T-helper 1 cell treated with Interleukin-12 subunit alpha and Interleukin-12 subunit beta and Interleukin-4 antibody, amounts not matched to agents 30 ng/mL and 1 ng/mL, for 36 hours (primary cell): ENCODE results near the gene ANKRD11. TPM values are rescaled to one million over a fixed set of nuclear protein-coding genes. Genes with fewer than 3 reads are reported as not detected.

Experiments
- intact Hi-C: fragments of 100-400 bp; cut with micrococcal nuclease; formaldehyde crosslinking; loops from one replicate; pipeline ENCODE4 v1.15.1; 2024
- total RNA-seq: library from RNA; stranded (reverse); gene quantifications from 2 replicates; pipeline ENCODE4 v1.2.3, GENCODE V29; 2022

The ANKRD11 gene
- total RNA-seq, 1 donor from 2014 or later = 192 TPM

DNA sequence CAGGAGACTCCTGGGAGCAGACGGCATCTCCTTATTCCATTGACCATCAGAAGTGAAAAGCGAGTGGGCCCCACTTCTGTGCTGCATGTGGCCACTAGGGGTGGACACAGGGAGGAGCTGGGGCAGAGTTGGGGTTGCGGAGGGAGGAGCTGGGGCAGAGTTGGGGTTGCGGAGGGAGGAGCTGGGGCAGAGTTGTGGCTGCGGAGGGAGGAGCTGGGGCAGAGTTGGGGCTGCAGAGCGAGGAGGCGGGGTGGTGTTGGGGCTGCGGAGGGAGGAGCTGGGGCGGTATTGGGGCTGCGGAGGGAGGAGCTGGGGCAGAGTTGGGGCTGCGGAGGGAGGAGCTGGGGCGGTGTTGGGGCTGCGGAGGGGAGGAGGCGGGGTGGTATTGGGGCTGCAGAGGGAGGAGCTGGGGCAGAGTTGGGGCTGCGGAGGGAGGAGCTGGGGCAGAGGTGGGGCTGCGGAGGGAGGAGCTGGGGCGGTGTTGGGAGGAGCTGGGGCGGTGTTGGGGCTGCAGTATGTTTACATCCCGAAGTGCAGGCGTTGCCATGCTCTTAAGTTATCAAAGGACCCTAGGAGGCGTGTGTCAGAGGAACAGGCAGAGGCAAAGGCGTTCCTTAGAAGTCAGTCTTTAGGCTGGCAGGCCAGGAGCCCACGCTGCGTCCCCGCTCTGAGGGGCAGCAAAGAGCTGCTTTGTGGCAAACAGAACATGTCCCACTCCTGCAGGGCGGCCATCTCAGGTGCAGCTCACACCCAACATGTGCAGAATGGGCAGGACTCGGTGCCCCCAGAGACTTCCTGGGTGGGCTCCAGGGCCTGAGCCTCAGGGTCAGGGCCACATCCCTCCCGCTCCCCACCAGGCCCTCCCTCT, 196.9 kb downstream of the ANKRD11 start:
- intact Hi-C loops = no loop called here

DNA sequence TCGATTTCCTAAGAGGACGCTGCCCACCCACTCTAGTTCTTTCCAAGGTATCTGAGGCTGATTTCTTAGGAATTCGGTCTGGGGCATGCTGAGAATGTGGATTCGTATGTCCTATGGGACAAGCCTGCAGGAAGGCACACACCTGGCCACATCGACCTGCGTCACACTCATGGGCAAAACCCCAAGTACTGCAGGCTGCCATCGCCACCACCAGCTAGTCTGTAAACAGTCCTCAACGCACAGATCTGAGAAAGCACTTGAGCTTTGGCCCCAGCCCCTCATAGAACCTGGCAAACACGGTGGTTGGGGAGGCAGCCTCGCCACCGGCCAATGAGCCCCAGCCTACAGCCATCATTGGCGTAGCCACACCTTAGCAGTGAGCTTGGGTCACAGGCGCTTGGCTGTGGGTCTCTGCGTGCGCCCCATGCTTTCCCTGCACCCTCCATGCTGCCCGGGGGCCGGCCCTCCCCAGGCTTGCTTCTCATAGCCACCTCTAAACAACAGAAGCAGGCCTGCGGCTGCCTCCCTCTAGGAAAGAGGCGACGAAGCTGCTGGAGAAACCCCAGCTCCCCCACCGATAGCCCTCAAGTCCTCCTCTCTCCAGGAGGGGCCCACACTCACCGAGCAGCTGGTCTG, 197.8 kb downstream of the ANKRD11 start:
- intact Hi-C loops = no loop called here

DNA sequence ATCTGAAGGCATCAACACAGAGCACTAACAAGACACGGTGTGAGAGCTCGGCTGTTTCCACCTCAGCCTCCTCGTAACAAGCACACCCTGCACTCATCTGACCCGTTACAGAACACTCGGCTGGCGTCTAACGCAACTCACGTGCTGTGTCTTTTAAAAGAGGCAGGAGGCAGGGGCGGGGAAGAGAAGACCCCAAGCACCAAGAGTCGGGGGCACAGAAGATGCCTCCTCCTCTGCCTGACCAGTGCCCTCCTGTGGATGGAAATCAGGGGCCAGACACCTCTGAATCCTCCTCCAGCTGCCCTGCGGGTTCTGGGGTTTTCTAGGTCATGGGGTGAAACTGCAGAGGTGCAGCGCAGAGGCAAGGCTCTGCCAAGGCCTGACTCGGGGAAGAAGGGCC, 198.6 kb downstream of the ANKRD11 start:
- intact Hi-C loops = no loop called here

DNA sequence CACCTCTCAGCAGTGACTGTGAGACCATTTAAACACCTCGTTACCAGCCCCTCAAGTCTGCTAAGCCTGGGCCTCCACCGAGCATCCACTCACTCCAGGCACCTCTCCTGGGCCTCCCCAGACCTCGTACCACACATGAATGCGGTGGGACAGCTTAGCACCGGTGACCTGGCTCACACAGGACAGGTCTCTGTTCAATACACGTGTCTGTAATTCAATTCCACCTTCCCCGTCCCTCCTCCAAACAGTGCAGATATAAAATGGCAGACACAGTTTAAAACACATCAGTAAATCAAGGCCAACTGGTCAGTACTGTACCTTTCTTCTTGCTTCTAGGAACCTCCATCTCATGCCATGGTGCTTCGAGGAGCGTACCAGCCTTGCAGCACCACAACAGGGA, 199.0 kb downstream of the ANKRD11 start:
- intact Hi-C loops = no loop called here

DNA sequence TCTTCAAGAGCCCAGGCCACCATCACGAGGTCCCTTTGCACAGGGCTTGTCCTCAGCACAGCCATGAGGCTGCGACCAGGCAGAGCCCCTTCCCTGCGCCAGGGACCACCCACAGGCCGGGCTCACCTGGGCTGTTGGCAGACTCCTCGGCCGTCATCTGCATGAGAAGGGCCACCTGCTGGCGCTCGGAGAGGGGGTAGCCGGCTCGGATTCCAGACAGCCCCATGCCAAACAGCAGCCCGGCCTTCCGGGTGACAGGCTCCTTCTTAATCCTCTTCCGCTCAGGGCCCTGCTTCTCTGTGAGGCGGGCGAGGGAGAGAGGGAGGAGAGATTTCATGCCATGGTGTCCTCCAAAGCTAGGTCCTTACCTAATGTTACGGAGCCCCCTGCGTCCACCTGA, 199.5 kb downstream of the ANKRD11 start:
- intact Hi-C loops = no loop called here

DNA sequence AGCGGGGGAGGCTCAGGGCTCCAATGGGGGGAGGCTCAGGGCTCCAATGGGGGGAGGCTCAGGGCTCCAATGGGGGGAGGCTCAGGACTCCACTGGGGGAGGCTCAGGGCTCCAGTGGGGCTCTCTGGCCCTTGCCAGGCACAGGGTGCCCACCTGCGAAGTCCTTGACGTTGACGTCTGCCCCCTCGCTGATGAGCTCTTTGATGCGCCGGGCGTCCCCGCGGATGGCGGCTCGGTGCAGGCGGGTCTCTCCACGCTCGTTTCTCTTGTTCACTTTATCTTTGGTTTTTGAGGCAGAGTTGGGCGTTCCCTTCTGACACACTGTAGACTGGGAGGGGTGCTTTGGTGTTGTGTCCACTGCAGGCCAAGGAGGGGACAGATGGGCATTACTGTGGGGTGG, 199.9 kb downstream of the ANKRD11 start:
- intact Hi-C loops = no loop called here

DNA sequence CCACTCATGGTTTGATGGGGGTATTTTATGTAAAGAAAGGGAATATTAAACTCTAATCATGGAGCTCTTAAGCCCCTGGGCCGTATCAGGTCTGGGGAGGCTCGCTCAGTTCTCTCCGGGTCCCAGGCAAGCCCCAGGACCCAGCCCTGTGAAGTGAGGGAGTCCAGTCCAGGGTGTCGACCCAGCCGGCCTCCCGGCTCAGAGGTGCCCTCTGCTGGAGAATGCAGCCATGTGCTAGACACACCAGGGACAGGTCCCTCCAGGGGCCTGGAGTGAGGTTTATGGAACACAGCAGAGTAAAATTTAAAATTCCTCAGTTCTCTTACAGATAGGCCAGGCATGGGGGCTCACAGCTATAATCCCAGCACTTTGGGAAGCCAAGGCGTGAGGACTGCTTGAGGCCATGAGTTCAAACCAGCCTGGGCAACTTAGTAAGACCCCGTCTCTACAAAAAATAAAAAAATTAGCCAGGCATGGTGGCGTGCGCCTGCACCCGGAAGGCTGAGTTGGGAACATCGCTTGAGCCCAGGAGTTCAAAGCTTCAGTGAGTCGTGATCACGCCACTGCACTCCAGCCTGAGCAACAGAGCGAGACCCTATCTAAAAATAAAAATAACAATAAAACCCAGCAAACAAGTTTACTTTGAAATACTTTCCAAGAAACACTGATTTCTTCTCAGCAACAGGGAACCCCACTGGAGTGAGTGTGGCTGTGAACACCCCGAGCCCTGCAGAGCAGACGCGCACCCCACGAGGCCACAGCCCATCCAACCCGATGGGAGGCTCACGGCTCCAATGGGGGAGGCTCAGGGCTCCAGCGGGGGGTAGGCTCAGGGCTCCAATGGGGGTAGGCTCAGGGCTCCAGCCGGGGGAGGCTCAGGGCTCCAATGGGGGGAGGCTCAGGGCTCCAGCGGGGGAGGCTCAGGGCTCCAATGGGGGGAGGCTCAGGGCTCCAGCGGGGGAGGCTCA, 200.6 kb downstream of the ANKRD11 start:
- intact Hi-C loops = loop anchor here (1.0 kb wide), 2 partner anchors 49 to 72 kb away; partner anchors contain the start of gene ZNF778

DNA sequence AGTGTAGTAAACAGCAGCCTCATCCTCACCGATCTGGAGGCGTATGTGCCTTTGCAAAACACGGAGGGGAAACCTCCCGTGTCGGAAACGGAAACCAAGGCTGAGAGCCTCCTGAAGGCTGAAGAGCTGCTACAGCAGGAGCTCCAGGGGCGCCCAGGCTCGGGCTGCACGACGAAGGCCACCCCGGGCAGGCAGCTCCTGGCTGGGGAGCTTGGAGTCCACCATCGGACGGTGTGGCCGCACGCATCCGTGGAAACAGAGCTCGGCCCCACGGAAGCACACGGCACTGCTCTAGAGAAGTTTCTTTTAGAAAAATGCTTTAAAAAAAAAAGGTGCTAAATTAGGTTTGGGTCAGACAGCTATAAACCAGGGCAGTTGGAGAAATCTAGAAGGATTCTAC, 201.4 kb downstream of the ANKRD11 start:
- intact Hi-C loops = loop anchor here (1.0 kb wide), 2 partner anchors 49 to 72 kb away; partner anchors contain the start of gene ZNF778

DNA sequence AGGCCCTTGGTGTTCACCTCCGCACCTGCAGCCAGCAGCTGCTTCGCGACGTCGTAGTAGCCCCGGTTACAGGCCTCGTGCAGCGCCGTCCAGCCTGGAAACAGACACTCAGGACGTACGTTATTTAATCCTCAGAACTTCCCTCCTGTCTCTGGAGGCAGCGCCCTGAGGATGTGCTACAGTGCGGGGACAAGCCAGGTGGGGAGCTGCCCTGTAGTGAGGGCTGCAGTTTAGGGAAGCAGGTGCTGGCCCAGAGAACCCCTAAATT, 201.8 kb downstream of the ANKRD11 start:
- intact Hi-C loops = no loop called here

DNA sequence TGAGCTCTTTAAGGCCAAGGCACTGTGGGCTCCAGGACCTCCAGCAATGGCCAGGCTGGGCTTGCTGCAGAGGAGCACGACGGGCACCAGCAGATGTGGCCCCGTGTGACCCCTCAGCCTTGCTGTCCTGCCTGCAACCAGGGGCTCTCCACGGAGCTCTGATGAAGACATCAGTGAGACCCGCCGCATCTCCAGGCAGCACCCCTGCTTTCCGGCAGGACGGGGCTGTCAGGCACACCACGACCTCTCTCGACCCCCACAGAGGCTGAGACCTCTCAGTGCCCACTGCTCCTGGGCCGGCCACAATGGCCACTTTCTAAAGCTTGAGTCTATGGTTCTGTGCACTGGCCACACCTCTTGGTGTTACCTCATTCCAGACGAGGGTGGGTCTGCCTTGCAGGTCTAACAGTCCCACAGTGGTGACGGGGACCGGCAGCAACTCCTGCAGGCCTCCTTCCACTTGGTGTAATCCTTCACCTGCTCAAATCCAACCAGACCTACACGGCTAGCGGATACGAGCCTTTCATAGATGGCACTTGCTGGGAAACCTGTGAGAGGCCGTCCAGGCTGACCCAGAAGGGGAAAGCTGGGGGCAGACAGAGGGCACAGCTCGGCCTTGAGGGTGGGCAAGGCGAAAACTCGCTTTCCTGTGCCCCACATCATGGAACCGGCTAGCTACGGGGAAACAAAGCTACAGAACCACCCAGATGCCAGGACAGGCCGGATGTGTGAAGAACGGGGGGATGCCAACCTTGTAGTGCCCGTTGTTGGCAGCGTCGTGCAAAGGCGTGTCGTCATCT, 202.4 kb downstream of the ANKRD11 start:
- intact Hi-C loops = no loop called here

DNA sequence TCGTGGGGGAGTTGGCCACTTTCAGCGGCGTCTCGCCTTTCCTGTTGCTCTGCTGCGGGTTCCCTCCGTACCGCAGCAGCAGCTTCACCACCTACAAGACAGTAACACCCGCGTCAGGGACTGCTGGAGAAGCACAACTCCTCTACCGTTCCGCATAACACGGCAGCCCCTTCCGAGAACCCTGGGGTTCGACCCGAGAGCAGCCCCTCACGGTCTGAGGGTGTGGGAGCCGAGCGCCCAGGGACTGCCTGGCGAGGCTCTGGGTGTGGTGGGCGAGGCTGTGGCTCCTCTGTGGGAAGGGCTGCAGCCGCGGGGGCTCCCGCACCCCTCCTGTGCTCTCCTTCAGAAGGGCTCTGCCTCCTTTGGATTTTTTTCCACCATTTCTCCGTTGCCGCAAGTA, 204.3 kb downstream of the ANKRD11 start:
- intact Hi-C loops = no loop called here

DNA sequence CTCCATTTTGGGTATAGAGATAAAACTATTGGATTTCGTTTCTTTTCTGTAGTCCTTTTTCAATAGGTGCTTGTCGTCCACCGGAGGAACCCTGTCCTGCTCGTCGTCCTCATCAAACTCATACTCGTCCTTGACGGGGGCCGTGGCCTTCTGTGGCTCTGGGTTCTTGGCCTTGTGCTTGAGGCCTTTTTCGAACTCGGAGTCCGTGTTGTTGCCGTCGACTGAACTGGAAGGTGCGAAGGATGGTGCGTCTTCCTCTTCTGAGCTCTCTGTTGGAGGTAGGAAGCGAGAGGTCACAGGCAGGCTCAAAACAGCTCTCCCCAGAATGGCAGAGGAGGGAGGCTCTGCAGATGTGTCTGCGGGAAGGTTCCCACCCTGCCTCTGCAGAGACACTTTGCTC, 205.0 kb downstream of the ANKRD11 start:
- intact Hi-C loops = no loop called here

DNA sequence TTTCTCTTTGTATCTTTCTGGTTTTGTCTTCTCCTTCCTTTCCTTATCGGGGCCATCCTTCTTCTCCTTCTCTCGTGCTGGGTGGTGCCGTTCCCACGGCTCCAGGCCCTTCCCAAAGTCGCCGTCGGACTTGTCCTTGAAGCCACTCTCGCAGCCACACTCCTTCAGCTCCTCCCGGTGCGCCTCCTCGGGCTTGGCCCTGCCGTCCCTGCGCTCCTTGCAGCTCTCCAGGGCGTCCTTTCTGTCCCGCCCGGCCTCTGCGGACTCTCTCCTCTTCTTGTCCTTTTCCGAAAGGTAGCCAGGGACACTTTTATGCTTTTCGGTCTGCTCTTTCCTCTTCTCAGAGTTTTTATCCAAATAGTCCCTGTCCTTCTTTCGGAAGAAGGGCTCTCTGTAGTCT, 206.9 kb downstream of the ANKRD11 start:
- intact Hi-C loops = no loop called here

DNA sequence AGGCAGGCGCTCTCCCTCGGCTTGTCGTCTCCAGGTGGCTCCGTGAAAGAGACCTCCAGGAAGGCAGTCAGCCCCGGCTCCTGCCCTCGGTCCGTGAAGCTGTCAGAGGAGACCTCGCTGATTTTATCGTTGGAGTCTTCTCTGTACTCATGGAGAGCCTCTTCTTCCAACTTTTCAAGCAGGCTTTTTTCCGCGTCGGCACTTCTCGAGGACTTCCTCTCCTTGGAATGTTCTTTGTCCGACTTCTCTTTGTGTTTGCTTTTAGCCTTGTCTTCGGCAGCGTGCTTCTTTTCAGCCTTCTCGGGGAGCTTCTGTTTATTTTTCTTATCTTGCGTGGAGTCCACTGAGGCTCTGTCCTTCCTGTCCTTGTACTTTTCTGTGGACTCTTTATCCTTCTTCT, 207.8 kb downstream of the ANKRD11 start:
- intact Hi-C loops = no loop called here

DNA sequence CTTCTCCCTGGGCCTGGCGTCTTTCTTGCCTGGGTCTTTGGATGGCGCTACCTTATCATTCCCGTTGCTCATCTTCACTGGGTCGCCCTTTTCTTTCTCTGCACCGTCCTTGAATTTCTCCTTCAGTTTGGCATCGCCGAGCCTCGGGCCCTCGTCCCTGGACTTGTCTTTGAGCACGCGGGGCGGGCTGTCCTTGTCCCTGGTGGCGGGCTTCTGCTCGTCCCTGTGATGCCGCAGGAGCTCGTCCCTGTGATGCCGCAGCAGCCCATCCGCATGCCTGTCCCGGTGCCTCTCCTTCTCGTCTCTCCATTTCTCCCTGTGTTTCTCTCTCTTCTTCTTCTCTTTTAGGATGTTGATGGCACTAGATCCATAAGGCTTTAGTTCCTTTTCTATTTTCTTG, 208.5 kb downstream of the ANKRD11 start:
- intact Hi-C loops = no loop called here

DNA sequence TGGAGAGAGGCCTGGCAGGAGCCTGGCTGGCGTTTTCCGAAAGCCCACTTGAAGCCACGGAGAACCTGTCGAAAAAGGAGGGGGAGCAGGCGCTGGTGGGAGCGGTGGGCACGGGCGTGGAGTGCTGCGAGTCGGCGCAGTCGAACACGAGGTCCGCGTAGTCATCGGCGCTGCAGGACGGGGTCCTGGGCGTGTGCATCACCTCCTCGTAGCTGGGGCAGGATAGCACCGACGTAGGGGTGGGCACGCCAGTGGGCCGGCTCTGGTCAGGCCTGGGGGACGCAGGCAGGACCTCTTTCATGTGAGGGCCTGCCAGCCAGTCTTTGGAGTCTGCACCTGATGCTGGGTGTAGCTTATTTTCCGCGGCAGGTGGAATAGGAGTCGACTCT, 209.2 kb downstream of the ANKRD11 start:
- intact Hi-C loops = no loop called here

DNA sequence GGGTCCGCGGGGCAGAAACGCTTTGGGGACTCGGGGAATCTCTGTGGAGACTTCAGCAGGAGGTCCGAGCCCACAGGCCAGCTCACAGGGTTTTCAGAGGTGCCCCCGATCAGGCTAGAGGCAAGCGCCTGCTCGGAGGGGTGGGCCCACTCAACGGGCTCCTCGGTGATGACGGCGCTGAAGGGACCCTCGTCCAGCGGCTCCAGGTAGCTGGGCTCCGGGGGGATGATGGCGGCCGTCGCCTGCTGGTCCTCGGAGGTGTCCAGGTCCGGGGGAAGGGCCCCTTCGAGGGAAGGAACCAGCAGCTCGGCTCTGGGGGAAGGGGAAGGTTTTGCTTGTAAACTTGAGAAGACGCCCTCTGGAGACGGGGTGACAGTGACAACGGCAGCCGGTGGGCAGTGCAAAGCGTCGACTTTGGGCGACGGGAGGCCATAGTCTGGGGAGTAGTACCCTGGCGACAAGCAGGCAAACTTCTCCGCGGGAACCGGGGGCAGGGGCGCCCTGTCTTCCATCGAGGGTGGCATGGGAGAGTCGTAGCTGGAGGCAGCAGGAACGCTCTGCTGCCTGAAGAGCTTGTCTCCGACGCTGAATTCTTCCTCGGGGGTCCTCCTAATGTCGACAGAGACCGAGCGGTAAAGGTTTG, 209.7 kb downstream of the ANKRD11 start:
- intact Hi-C loops = no loop called here

DNA sequence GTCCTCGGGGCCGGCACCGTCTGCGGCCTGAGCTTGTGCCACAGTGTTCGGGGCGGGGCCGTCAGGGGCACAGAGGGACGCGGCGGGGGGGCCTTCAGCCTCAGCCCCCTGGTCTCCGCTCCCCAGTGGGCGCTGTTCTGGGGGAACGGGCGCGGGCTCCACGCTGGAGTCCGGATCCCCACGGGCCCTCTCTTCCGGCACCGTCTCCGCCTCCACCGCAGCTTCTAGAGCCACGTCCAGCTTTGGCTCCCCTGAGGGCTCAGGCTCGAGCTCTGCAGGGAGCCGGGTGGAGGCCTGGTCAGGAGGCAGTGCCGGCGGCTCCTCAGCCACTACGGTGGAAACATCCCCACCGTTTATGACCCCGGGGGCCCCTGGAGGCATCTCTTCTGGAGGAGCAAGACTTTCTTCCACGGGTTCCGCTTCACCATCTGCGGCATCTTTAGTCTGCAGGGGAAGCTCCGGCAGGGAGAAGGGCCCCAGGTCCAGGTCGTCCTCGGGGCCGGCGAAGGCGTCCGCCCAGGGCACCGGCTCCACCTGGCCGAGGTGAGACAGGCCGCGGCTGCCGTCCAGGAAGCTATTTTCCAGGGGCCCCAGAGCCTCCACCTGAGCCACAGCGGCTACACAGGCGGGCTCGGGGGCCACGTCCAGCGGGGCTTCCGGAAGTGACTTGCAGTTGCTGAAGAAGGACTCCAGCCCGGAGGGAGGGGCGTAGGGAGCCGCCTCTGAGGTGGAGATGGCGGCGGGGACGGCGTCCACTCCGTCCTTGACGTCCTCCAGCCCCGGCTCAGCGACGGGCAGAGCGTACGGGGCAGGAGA, 210.5 kb downstream of the ANKRD11 start:
- intact Hi-C loops = no loop called here

DNA sequence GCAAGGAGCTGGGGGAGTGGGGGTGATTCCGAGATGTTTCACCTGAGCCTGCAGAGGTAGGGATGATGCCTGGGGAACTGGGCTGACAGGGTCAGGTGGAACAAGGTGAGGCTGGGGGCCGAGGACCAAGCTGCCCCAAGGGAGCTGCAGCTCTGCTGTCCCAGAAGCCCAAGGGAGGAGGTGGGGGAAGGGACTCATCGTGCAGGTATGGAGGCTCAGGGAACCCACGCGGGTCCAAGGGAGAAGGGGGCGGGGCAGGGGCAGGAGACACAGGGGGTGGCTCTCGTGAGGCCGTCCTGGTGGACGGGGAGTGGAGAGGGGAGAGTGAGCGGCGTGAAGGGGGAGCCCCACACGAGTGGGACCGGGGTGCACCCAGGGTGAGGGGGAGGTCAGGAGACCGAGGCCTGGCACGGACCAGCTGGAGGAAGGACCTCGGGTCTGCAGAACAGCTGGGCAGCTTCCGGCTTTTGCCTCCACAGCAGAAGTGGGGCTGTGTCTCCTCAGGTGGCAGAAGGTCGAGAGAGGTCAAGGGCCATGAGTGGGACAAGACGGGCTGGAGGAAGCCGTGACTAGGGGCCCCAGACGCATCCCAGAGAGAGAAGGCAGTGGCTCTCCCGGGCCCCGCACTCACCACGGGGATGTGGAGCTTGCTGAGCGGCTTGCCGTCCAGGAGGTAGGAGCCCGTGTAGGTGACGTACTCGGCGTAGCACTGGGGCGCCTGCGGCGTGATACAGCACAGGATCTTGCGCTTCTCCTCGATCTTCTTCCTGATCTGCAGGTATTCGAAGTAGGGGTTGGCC, 211.7 kb downstream of the ANKRD11 start:
- intact Hi-C loops = no loop called here
